Stimulated activated memory B cell treated with anti-CD40 and anti-IgM and Interleukin-4, amounts not matched to agents 10 μg/mL and 1 μg/mL and 100 μg/mL, for 72 hours (primary cell): ENCODE data around the gene PGLYRP4.
"Not testable (repeated sequence)": the region's sequence is repeated elsewhere in the genome, so short reads cannot be mapped to it uniquely, and the experiment has no call there.

Experiments
- ATAC-seq: fragments of 150-1000 bp; cut with Tn5 transposase; 2 replicates; pipeline ENCODE4 v1.10.0; 2021
- H3K27ac Mint-ChIP-seq: one replicate; pipeline ENCODE4 v1.8.0; 2022; ENCODE audit warnings: mild to moderate bottlenecking, mixed read lengths
- H3K27me3 Mint-ChIP-seq: one replicate; pipeline ENCODE4 v1.8.0; 2022; ENCODE audit warnings: mixed read lengths
- H3K36me3 Mint-ChIP-seq: one replicate; pipeline ENCODE4 v1.8.0; 2022; ENCODE audit warnings: mixed read lengths
- H3K4me1 Mint-ChIP-seq: one replicate; pipeline ENCODE4 v1.8.0; 2022; ENCODE audit warnings: mixed read lengths
- H3K4me3 Mint-ChIP-seq: one replicate; pipeline ENCODE4 v1.8.0; 2022; ENCODE audit warnings: mild to moderate bottlenecking, moderate library complexity, mixed read lengths
- H3K9me3 Mint-ChIP-seq: one replicate; pipeline ENCODE4 v1.8.0; 2022; ENCODE audit warnings: mixed read lengths

PGLYRP4 gene

GRCh38 chr1:153353226-153353947, 4.7 kb upstream of the PGLYRP4 start:
- Mint-ChIP-seq H3K27me3 (peaks cover 61% of the 10 kb centered on the region), H3K36me3 (no peaks in the 10 kb centered on the region), H3K4me3 (no peak overlapping the region), H3K27ac (no peak overlapping the region), H3K4me1 (peaks cover 27% of the 10 kb centered on the region), H3K9me3 (no peaks in the 10 kb centered on the region)
- ATAC-seq, result no peak

- peak; percentile 43 for ATAC-seq
- H3K4me3 Mint-ChIP-seq, result no peak overlapping the region
- H3K27ac Mint-ChIP-seq, result no peak overlapping the region
- no peaks in the 10 kb centered on the region for H3K36me3 Mint-ChIP-seq
- peaks cover 19% of the 10 kb centered on the region for H3K4me1 Mint-ChIP-seq
- H3K9me3 Mint-ChIP-seq, result no peaks in the 10 kb centered on the region
- peaks cover 64% of the 10 kb centered on the region for H3K27me3 Mint-ChIP-seq
Observed at GRCh38 chr1:153352523-153352922, 3.9 kb upstream of the PGLYRP4 start.

GRCh38 chr1:153350321-153350957, 1.8 kb upstream of the PGLYRP4 start:
- no peak for ATAC-seq
- H3K4me1 Mint-ChIP-seq, result peaks cover 21% of the 10 kb centered on the region

GRCh38 chr1:153349363-153350320, 1.0 kb upstream of the PGLYRP4 start:
- ATAC-seq, result no peak
- H3K27me3 Mint-ChIP-seq, result peaks cover 71% of the 10 kb centered on the region
- H3K36me3 Mint-ChIP-seq, result no peaks in the 10 kb centered on the region
- H3K4me1 Mint-ChIP-seq, result peaks cover 27% of the 10 kb centered on the region
- H3K27ac Mint-ChIP-seq, result no peak overlapping the region
- no peaks in the 10 kb centered on the region for H3K9me3 Mint-ChIP-seq
- H3K4me3 Mint-ChIP-seq, result no peak overlapping the region

More at GRCh38 chr1:153350321-153350957, 1.8 kb upstream of the PGLYRP4 start:
- Mint-ChIP-seq H3K27ac (no peak overlapping the region), H3K27me3 (peaks cover 72% of the 10 kb centered on the region), H3K4me3 (no peak overlapping the region), H3K36me3 (no peaks in the 10 kb centered on the region), H3K9me3 (no peaks in the 10 kb centered on the region)

- Mint-ChIP-seq H3K36me3 (no peaks in the 10 kb centered on the region), H3K4me1 (peaks cover 39% of the 10 kb centered on the region), H3K27me3 (peaks cover 76% of the 10 kb centered on the region), H3K9me3 (no peaks in the 10 kb centered on the region), H3K4me3 (no peak overlapping the region), H3K27ac (no peak overlapping the region)
- ATAC-seq, result no peak
Observed at GRCh38 chr1:153347856-153348255, 785 bp downstream of the PGLYRP4 start.

GRCh38 chr1:153347049-153347448, 1.6 kb downstream of the PGLYRP4 start:
- not testable (repeated sequence) for H3K9me3 Mint-ChIP-seq, H3K4me3 Mint-ChIP-seq, H3K36me3 Mint-ChIP-seq, H3K27ac Mint-ChIP-seq, ATAC-seq
- peaks cover 34% of the 10 kb centered on the region for H3K4me1 Mint-ChIP-seq
- H3K27me3 Mint-ChIP-seq, result peaks cover 83% of the 10 kb centered on the region

- no peaks in the 10 kb centered on the region for H3K36me3 Mint-ChIP-seq
- H3K27me3 Mint-ChIP-seq, result peaks cover 92% of the 10 kb centered on the region
- no peak overlapping the region for H3K27ac Mint-ChIP-seq
- ATAC-seq, result peak; percentile 59
- H3K4me3 Mint-ChIP-seq, result no peak overlapping the region
- peaks cover 34% of the 10 kb centered on the region for H3K4me1 Mint-ChIP-seq
- no peaks in the 10 kb centered on the region for H3K9me3 Mint-ChIP-seq
Observed at GRCh38 chr1:153346077-153346723, 2.4 kb downstream of the PGLYRP4 start.

GRCh38 chr1:153345187-153346076, 3.2 kb downstream of the PGLYRP4 start:
- H3K4me1 Mint-ChIP-seq, result peaks cover 34% of the 10 kb centered on the region
- no peaks in the 10 kb centered on the region for H3K36me3 Mint-ChIP-seq
- no peaks in the 10 kb centered on the region for H3K9me3 Mint-ChIP-seq
- no peak overlapping the region for H3K27ac Mint-ChIP-seq
- H3K27me3 Mint-ChIP-seq, result peaks cover 98% of the 10 kb centered on the region
- ATAC-seq, result peak; percentile 62
- H3K4me3 Mint-ChIP-seq, result no peak overlapping the region

GRCh38 chr1:153344718-153345025, 4.0 kb downstream of the PGLYRP4 start:
- Mint-ChIP-seq H3K4me3 (no peak overlapping the region), H3K27ac (no peak overlapping the region)

GRCh38 chr1:153343811-153344717, 4.6 kb downstream of the PGLYRP4 start:
- no peak for ATAC-seq
- Mint-ChIP-seq H3K27ac (no peak overlapping the region), H3K27me3 (peaks cover 86% of the 10 kb centered on the region), H3K36me3 (no peaks in the 10 kb centered on the region), H3K4me3 (no peak overlapping the region), H3K4me1 (peaks cover 34% of the 10 kb centered on the region), H3K9me3 (no peaks in the 10 kb centered on the region)

More at GRCh38 chr1:153344718-153345025, 4.0 kb downstream of the PGLYRP4 start:
- Mint-ChIP-seq H3K36me3 (no peaks in the 10 kb centered on the region), H3K27me3 (peaks cover 91% of the 10 kb centered on the region), H3K9me3 (no peaks in the 10 kb centered on the region), H3K4me1 (peaks cover 34% of the 10 kb centered on the region)
- ATAC-seq, result no peak

- peaks cover 86% of the 10 kb centered on the region for H3K27me3 Mint-ChIP-seq
- no peak overlapping the region for H3K4me3 Mint-ChIP-seq
- H3K4me1 Mint-ChIP-seq, result peaks cover 34% of the 10 kb centered on the region
- H3K9me3 Mint-ChIP-seq, result no peaks in the 10 kb centered on the region
- no peak overlapping the region for H3K27ac Mint-ChIP-seq
- H3K36me3 Mint-ChIP-seq, result no peaks in the 10 kb centered on the region
- no peak for ATAC-seq
Observed at GRCh38 chr1:153343040-153343681, 5.5 kb downstream of the PGLYRP4 start.

- Mint-ChIP-seq H3K4me1 (peaks cover 34% of the 10 kb centered on the region), H3K9me3 (no peaks in the 10 kb centered on the region), H3K27me3 (peaks cover 85% of the 10 kb centered on the region), H3K4me3 (no peak overlapping the region), H3K27ac (no peak overlapping the region), H3K36me3 (no peaks in the 10 kb centered on the region)
- ATAC-seq, result no peak
Observed at GRCh38 chr1:153342178-153342577, 6.5 kb downstream of the PGLYRP4 start.

- no peak for ATAC-seq
- Mint-ChIP-seq H3K36me3 (no peaks in the 10 kb centered on the region), H3K9me3 (no peaks in the 10 kb centered on the region), H3K27ac (no peak overlapping the region), H3K4me1 (peaks cover 29% of the 10 kb centered on the region), H3K27me3 (peaks cover 78% of the 10 kb centered on the region), H3K4me3 (no peak overlapping the region)
Observed at GRCh38 chr1:153341431-153341934, 7.2 kb downstream of the PGLYRP4 start.
